ENCODE data around the gene IDS.

- no peak for TF ChIP-seq CTCF (IDR thresholded peaks at IDR 0.05; ENCODE audit: low read depth, low read length, missing input control)
- no peak for TF ChIP-seq RAD21 (IDR thresholded peaks at IDR 0.05)
- no peak for TF ChIP-seq SP1 (IDR thresholded peaks at IDR 0.05)
- TF ChIP-seq TAF1 (conservative IDR thresholded peaks at IDR 0.05) = no peak
- TF ChIP-seq EGR1 (IDR thresholded peaks at IDR 0.05; ENCODE audit: low read depth in 2 of 2) = no peak
- no peak for TF ChIP-seq YY1 (IDR thresholded peaks at IDR 0.05)
- no peak for TF ChIP-seq MAX (IDR thresholded peaks at IDR 0.05)
- no peak for TF ChIP-seq GABPA (IDR thresholded peaks at IDR 0.05 in 1 of 2, conservative IDR thresholded peaks at IDR 0.05 in 1 of 2)
- no peak for TF ChIP-seq FOXA2 (IDR thresholded peaks at IDR 0.05)
- TF ChIP-seq RXRA (IDR thresholded peaks at IDR 0.05) = no peak
Observed at GRCh38 chrX:149516604-149517003, 11.5 kb upstream of the IDS start.
